DMS53 treated with DMSO at 0.1 percent for 48 hours (cell line): ENCODE data around the gene CXorf66.
"Not testable (repeated sequence)": the region's sequence is repeated elsewhere in the genome, so short reads cannot be mapped to it uniquely, and the experiment has no call there.

Experiments used
- DNase-seq: peaks from one replicate; lab custom pipeline; 2025; ENCODE audit not compliant: unreplicated experiment; lab: John Stamatoyannopoulos, UW

CXorf66 gene

DNA sequence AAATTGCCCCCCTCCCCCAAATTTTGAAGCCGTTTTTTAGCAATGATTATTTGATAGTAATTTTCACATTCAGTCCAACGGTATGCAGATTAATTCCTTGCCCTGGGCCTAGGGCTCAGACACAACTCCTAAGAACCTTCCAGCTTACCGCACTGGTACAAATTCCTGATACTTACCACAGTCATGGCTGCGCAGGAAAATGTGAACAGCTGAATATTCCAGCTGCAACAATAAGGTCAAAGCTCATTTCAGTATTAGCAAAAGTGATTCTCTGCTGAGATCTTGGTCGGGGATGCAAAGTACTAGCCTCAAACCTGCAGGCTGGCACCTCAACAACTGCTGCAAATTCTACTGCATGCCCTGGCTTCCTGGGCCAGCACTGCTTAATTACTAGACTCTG, 35.4 kb downstream of the CXorf66 start:
- no peak for DNase-seq

DNA sequence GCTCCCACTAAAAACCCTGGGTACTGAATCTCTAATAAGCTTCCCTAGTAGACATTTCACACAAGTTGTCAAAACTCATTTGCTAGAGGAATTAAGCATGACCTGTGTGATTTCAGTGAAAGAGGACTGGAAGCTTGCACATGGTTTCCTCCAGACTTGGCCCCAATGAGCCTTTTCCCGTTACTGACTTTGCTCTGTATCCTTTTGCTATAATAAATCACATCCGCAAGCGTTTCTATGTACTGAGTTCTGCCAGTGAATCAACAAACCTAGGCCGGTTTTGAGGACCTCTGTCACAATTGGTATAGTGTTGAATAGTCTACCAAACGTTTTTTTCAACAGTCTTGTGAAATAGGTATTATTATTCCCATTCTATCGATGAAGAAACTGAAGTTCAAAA, 40.6 kb downstream of the CXorf66 start:
- DNase-seq = no peak

DNA sequence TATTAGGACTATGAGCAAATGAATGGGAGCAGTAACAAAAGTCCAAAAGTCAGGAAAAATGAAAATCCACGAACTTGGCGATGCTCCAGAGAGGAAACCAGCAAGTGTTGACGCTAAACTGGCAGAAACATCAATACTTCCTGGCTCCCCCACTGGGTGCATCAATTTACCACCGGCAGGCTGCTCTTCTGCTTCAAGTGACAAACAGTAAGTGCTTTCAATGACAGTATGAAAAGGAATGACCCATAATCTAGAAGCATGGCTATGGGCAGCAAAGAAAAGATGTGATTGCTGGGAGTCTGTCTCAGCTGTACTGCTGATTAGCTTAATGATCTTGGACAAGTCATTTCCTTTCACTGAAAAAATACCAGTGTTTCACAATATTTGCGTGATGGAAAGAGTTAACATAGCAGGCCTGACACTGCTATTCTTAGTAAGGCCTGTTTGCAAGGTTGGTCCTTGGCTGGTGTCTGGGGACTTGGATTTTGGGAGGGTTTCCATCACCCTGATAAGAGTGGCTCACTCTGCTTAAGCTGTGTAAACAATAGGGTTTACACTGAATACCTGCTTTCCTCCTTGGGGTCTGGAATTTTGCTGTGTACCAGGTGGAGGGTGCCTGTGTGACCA, 41.1 kb downstream of the CXorf66 start:
- DNase-seq = no peak

DNA sequence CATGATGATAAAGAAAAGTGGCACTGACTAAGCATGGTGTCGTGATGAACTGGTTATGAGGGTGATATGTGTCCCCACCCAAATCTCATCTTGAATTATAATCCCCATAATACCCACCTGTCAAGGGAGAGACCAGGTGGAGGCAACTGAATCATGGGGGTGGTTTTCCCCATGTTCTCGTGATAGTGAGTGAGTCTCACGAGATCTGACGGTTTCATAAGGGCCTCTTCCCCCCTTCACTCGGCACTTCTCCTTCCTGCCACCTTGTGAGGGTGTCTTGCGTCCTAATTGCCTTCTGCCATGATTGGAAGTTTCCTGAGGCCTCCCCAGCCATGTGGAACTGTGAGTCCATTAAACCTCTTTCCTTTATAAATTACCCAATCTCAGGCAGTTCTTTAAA, 44.2 kb downstream of the CXorf66 start:
- DNase-seq = not testable (repeated sequence)

DNA sequence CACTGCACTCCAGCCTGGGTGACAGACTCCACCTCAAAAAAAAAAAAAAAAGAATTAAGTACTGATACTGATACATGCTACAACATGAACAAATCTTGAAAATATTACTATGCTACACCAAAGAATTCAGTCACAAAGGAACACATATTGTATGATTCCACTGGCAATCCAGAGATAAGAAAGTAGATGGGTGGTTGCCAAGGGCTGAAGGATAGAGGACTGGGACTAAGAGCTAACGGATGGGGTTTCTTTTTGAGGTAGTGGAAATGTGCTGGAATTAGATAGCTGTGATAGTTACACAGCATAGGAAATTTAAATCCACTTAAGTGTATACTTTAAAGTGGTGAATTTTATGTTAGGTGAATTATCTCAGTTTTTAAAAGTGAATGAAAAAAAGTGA, 45.0 kb downstream of the CXorf66 start:
- no peak for DNase-seq

DNA sequence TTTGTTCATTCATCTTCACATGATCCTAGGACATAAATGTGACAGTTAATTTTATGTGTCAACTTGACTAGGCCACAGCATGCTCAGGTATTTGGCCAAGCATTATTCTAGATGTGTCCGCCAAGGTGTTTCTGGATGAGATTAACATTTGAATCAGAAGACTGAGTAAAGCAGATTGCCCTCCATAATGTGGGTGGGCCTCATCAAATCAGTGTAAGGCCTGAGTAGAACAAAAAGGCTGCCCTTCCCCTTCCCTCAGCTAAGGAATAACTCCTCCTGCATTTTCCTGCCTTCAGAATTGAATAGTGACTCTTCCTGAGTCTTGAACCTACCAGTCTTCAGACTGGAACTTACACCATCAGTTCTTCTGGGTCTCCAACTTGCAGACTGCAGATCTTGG, 50.9 kb downstream of the CXorf66 start:
- no peak for DNase-seq

DNA sequence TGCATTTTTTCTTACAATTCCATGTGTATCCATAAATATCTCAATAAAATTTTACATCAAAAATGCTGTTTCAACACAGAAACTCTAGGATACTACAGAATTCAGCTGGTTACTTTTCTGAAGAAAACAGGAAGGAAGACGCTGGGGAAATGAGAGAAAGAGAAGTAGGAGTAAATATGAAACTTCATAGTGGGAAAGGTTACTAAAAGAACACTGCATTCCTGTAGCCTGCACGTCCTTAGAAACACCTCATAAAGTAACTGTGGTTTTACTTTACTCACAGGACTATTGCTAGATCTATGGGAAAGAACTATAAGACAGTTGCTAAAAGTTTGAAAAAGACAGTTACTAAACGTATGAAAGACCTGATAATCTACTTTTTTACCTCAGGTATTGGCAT, 55.6 kb downstream of the CXorf66 start:
- no peak for DNase-seq

DNA sequence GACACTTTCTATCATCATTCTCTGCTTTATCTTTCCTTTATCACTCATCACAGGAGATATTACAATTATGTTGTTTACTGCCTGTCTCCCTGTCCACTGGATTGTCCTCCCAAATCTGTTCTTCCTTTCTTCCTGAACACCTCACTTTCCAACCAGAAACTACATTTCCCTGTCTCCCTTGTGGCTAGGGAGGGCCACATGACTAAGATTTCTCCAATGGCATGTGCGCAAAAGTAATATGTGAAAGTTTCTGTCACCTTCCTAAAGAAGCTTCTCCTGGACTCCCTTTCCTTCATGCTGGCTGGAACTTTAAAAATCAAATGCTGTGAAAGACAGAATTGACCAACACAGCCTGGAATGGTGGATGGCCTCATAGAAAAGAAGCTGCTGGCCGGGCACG, 58.2 kb downstream of the CXorf66 start:
- no peak for DNase-seq

DNA sequence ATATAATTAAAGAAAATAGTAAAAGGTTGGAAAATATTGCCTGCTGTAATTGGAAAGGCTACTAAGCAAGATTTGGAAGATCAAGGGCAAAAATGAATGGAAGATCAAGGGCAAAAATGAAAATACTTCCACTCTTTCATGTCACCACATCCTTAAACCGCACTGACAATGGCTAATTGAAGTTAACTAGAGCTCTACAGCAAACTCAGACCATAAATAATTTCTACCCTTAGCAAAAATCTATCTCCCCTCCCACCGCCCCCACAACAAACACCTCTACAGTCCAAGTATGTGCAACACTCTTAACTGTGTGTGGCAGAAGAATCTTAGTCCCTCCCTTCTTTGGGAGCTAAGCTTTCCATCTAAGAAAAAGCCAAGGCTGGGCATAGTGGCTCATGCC, 59.6 kb downstream of the CXorf66 start:
- DNase-seq = no peak
